ENCODE results near the gene LCT. TPM values are rescaled to one million over a fixed set of nuclear protein-coding genes. Genes with fewer than 3 reads are reported as not detected.

LCT gene
- total and polyA plus RNA-seq, 2 experiments from 2014 or later = not detected

GRCh38 chr2:135844301-135844895 lies 7.4 kb upstream of the LCT start (continued):
- no peak for TF ChIP-seq ZNF462 (CRISPR knock-in tag; IDR thresholded peaks at IDR 0.05)
- no peak for TF ChIP-seq ZNF114 (CRISPR knock-in tag; IDR thresholded peaks at IDR 0.05)
- no peak for TF ChIP-seq EZH2 (IDR thresholded peaks at IDR 0.05; ENCODE audit: low read depth, unreplicated experiment)
- no peak for TF ChIP-seq ZNF331 (CRISPR knock-in tag; IDR thresholded peaks at IDR 0.05; ENCODE audit: low read depth)

- Histone ChIP-seq H3K4me3 (no peak overlapping the region), H3K4me1 (ENCODE audit: insufficient read depth) (no peaks in the 10 kb centered on the region), H3K27ac (ENCODE audit: low read depth) (no peak overlapping the region), H3K9me2 (ENCODE audit: insufficient read depth) (no peaks in the 10 kb centered on the region), H4K20me1 (replicated peaks; ENCODE audit: insufficient read depth) (peaks cover 23% of the 10 kb centered on the region; the same call in 1 of the 2 replicates), H3K36me3 (ENCODE audit: insufficient read depth) (peaks cover 62% of the 10 kb centered on the region), H2AFZ (no peak overlapping the region), H3K27me3 (ENCODE audit: insufficient read depth) (no peaks in the 10 kb centered on the region), H3K4me2 (no peak overlapping the region), H3K79me2 (replicated peaks; ENCODE audit: insufficient read depth) (no peaks in the 10 kb centered on the region), H3F3A (replicated peaks; ENCODE audit: low read depth) (peaks cover 12% of the 10 kb centered on the region)
- DNase-seq (ENCODE audit: low spot score) = no peak
- no peaks in the 10 kb centered on the region for H3K27me3 Mint-ChIP-seq (ENCODE audit: insufficient read depth, low read depth, poor library complexity)
- peaks cover 65% of the 10 kb centered on the region for H3K36me3 Mint-ChIP-seq (ENCODE audit: low read depth)
- no peaks in the 10 kb centered on the region for H3K9me3 Mint-ChIP-seq
- TF ChIP-seq CREB1 (CRISPR knock-in tag; IDR thresholded peaks at IDR 0.05; ENCODE audit: low read depth) (no peak), CTCF (conservative IDR thresholded peaks at IDR 0.05; ENCODE audit: low read depth in 2 of 2) (no peak), ETS1 (IDR thresholded peaks at IDR 0.05) (no peak), ZNF331 (CRISPR knock-in tag; IDR thresholded peaks at IDR 0.05; ENCODE audit: low read depth) (no peak), STAT1 (IDR thresholded peaks at IDR 0.05; ENCODE audit: unreplicated experiment) (no peak)
- no peaks in the 10 kb centered on the region for H3K4me1 Mint-ChIP-seq
- no peak for ATAC-seq
- H3K4me3 Mint-ChIP-seq = no peak overlapping the region
- no peak overlapping the region for H3K27ac Mint-ChIP-seq
Measured at GRCh38 chr2:135843671-135844070, 6.7 kb upstream of the LCT start.

Measured in GM23338 (cell line).